ENCODE measurements around the gene RIMS3.

DNA sequence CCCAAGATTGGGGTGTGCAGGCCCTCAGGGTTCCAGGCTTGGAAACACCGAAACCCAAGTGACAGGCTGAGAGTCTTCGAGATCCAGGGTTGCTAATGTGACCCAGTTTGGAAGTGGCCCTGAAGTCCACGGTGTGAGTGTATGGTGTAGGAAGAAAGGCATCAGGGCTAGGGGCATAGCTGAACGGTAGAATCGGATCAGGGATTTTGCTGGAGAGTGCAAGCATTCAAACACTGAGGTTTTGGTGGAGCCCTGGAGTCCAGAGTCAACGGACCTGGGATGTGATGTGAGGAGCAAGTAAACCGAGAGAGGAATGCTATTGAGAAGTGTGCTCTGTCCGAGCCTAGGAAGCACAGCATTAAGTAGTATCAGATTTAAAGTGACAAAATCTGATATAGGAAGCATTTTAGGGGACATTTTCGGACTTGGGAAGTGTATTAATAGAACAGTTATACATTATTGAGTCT, 27.0 kb upstream of the RIMS3 start:
- TF ChIP-seq ZNF274 (IDR thresholded peaks at IDR 0.05; ENCODE audit: low read depth, low read length) = no peak
- no peak for TF ChIP-seq SUZ12 (IDR thresholded peaks at IDR 0.05; ENCODE audit: extremely low read depth, insufficient read depth, insufficient read length)
- no peak for TF ChIP-seq YY1 (IDR thresholded peaks at IDR 0.05; ENCODE audit: insufficient read depth, insufficient read length)
